PC-3 (cell line): ENCODE measurements around the gene SPANXN2. TPM values are rescaled to one million over a fixed set of nuclear protein-coding genes. Genes with fewer than 3 reads are reported as not detected.
"Not testable (repeated sequence)": the region's sequence is repeated elsewhere in the genome, so short reads cannot be mapped to it uniquely, and the experiment has no call there.

Source experiments
- ATAC-seq: fragments of 200-7000 bp; cut with Tn5 transposase; 2 replicates; pipeline ENCODE4 v1.9.1; 2020; ENCODE audit warnings: mild to moderate bottlenecking, moderate library complexity
- Bru-seq: library from RNA; stranded (reverse); fragments of 400-500 nt; gene quantifications from one replicate; lab custom pipeline; 2021; lab: Mats Ljungman, UMichigan
- BruChase-seq, 2 experiments: library from RNA; stranded (reverse); fragments of 400-500 nt; gene quantifications; one replicate each; lab custom pipeline; 2021; lab: Mats Ljungman, UMichigan
- BruUV-seq: library from RNA; stranded (reverse); fragments of 400-500 nt; replicated peaks from 2 replicates; lab custom pipeline; 2021; lab: Mats Ljungman, UMichigan
- CTCF ChIA-PET: fragments of 300-600 bp; sonication (Branson Sonifier 250); formaldehyde crosslinking; loops from one replicate; lab custom pipeline; 2022; ENCODE audit warnings: antibody characterized with exemption; lab: Charles Lee
- POLR2A ChIA-PET: fragments of 300-600 bp; sonication (Branson Sonifier 250); formaldehyde crosslinking; loops from one replicate; lab custom pipeline; 2022; ENCODE audit warnings: antibody characterized with exemption; ENCODE audit not compliant: unreplicated experiment; lab: Charles Lee
- DNase-seq: peaks from one replicate; pipeline ENCODE4 v3.0.0-alpha.2; 2015
- H2AFZ ChIP-seq: fragments of 300-600 bp; sonication (generic); 2 replicates; pipeline ENCODE4 v1.6.0; 2016; ENCODE audit warnings: antibody characterized with exemption, low read length
- H3F3A ChIP-seq: fragments of 300-600 bp; sonication (generic); one replicate; pipeline ENCODE4 v1.6.0; 2017; ENCODE audit warnings: antibody characterized with exemption, low read length, control low read depth, mild to moderate bottlenecking; ENCODE audit not compliant: unreplicated experiment
- H3K27ac ChIP-seq: fragments of 300-600 bp; sonication (generic); 2 replicates; pipeline ENCODE4 v1.5.1; 2016; ENCODE audit warnings: mild to moderate bottlenecking, low read length
- H3K27me3 ChIP-seq: fragments of 300-600 bp; sonication (generic); 2 replicates; pipeline ENCODE4 v1.6.1; 2016; ENCODE audit warnings: low read length, mixed read lengths
- H3K36me3 ChIP-seq: fragments of 300-600 bp; sonication (generic); 2 replicates; pipeline ENCODE4 v1.6.1; 2016; ENCODE audit warnings: low read depth, mixed run types, low read length, mixed read lengths
- H3K4me1 ChIP-seq: fragments of 300-600 bp; sonication (generic); 2 replicates; pipeline ENCODE4 v1.5.1; 2016; ENCODE audit warnings: low read length; ENCODE audit not compliant: insufficient read depth
- H3K4me2 ChIP-seq: fragments of 300-600 bp; sonication (generic); 2 replicates; pipeline ENCODE4 v1.6.0; 2016; ENCODE audit warnings: low read length
- H3K4me3 ChIP-seq: fragments of 300-600 bp; sonication (generic); 2 replicates; pipeline ENCODE4 v1.5.1; 2016; ENCODE audit warnings: mild to moderate bottlenecking, low read length, mixed read lengths
- H3K79me2 ChIP-seq: fragments of 300-600 bp; sonication (generic); 2 replicates; pipeline ENCODE4 v1.6.1; 2017; ENCODE audit warnings: low read length, mixed read lengths
- H3K9ac ChIP-seq: fragments of 300-600 bp; sonication (generic); 2 replicates; pipeline ENCODE4 v1.6.0; 2016; ENCODE audit warnings: mild to moderate bottlenecking, low read length
- H3K9me2 ChIP-seq: fragments of 300-600 bp; sonication (generic); replicated peaks from 2 replicates; pipeline ENCODE4 v1.6.1; 2016; ENCODE audit warnings: mixed run types, low read length, mixed read lengths
- H3K9me3 ChIP-seq: fragments of 300-600 bp; sonication (generic); 2 replicates; pipeline ENCODE4 v1.6.1; 2016; ENCODE audit warnings: low read length, mixed read lengths
- H4K20me1 ChIP-seq: fragments of 300-600 bp; sonication (generic); 2 replicates; pipeline ENCODE4 v1.6.1; 2016; ENCODE audit warnings: low read length, mixed read lengths
- CTCF ChIP-seq: fragments of 300-600 bp; sonication (generic); conservative IDR thresholded peaks from 2 replicates; pipeline ENCODE4 v1.5.1; 2017; ENCODE audit warnings: antibody characterized with exemption, low read depth, mild to moderate bottlenecking, low read length
- EZH2 ChIP-seq: fragments of 300-600 bp; sonication (generic); IDR thresholded peaks from one replicate; pipeline ENCODE4 v1.6.1; 2017; ENCODE audit warnings: antibody characterized with exemption, mild to moderate bottlenecking, low read length; ENCODE audit not compliant: unreplicated experiment
- EZH2phosphoT487 ChIP-seq: fragments of 300-600 bp; sonication (generic); IDR thresholded peaks from 2 replicates; pipeline ENCODE4 v1.6.1; 2018; ENCODE audit warnings: mild to moderate bottlenecking, antibody characterized with exemption, low read length, borderline replicate concordance
- intact Hi-C: fragments of 100-400 bp; cut with micrococcal nuclease; formaldehyde crosslinking; loops from 2 replicates; pipeline ENCODE4 v1.9.0; 2023
- long read RNA-seq: library from polyadenylated mRNA; unstranded; transcript quantifications from one replicate; pipeline ENCODE4 v2.0.0, GENCODE V29; 2021; ENCODE audit not compliant: unreplicated experiment
- total RNA-seq: library from RNA; depleted of rRNA; stranded (reverse); fragments of >200 nt; gene quantifications from 2 replicates; pipeline ENCODE4 v1.2.3, GENCODE V29; 2014; rRNA removed

SPANXN2 gene
- total RNA-seq (not detected in 2 replicates), Bru-seq, nascent RNA (not detected), BruChase-seq, experiment 1, labeled RNA remaining after a 6-hour chase (not detected), BruChase-seq, experiment 2, labeled RNA remaining after a 2-hour chase (percentile 7 among the genes with signal in this experiment)
- long read RNA-seq, partial matches to known transcripts, result 1 of 1 reads
- long read RNA-seq, other reads (novel, unspliced or antisense), result 0 of 1 reads

GRCh38 chrX:143720652-143721051 lies at the start of gene SPANXN2:
Gene SPANXN2, minus strand, starts transcription at chrX:143720752. Its CDS starts 84 bp downstream, at chrX:143720668.
- H3K27ac ChIP-seq, H3K79me2 ChIP-seq, H2AFZ ChIP-seq, H3K27me3 ChIP-seq, H3F3A ChIP-seq, H3K4me2 ChIP-seq, BruUV-seq, POLR2A ChIA-PET, ATAC-seq, H3K4me3 ChIP-seq, H3K9ac ChIP-seq, CTCF ChIA-PET, H3K36me3 ChIP-seq, DNase-seq, H3K9me3 ChIP-seq, H4K20me1 ChIP-seq, H3K9me2 ChIP-seq, H3K4me1 ChIP-seq, intact Hi-C loops: not testable (repeated sequence)

GRCh38 chrX:143768976-143769375 lies 48.4 kb upstream of the SPANXN2 start:
- Histone ChIP-seq H3K36me3 (no peaks in the 10 kb centered on the region), H3K9me2 (no peaks in the 10 kb centered on the region), H3K4me2 (peak overlapping the region; percentile 41), H3K9ac (no peak overlapping the region), H3K4me1 (peaks cover 12% of the 10 kb centered on the region), H3K27ac (no peak overlapping the region), H3K9me3 (no peaks in the 10 kb centered on the region), H3K27me3 (no peaks in the 10 kb centered on the region), H3F3A (no peaks in the 10 kb centered on the region), H2AFZ (no peak overlapping the region), H4K20me1 (no peaks in the 10 kb centered on the region), H3K79me2 (no peaks in the 10 kb centered on the region), H3K4me3 (no peak overlapping the region)
- DNase-seq, result peak; percentile 55
- TF ChIP-seq EZH2 (no peak), CTCF (no peak), EZH2phosphoT487 (no peak)
- ATAC-seq, result 0 out of 2 replicates have a peak, but pooled peaks have one; percentile 15
- ChIA-PET CTCF (no interaction called here), POLR2A (no interaction called here)
- intact Hi-C loops, result no loop called here
- BruUV-seq, result no TSS peak

GRCh38 chrX:143767789-143768188 lies 47.2 kb upstream of the SPANXN2 start:
- POLR2A ChIA-PET, ATAC-seq: not testable (repeated sequence)

More at GRCh38 chrX:143767789-143768188, 47.2 kb upstream of the SPANXN2 start:
- H3K4me1 ChIP-seq, result peaks cover 12% of the 10 kb centered on the region
- H3K9me2 ChIP-seq, H3K27ac ChIP-seq, H3K9me3 ChIP-seq, DNase-seq, H2AFZ ChIP-seq, intact Hi-C loops, H4K20me1 ChIP-seq, CTCF ChIA-PET, H3K27me3 ChIP-seq, H3K79me2 ChIP-seq, H3F3A ChIP-seq, H3K9ac ChIP-seq, BruUV-seq, H3K36me3 ChIP-seq, H3K4me3 ChIP-seq, H3K4me2 ChIP-seq: not testable (repeated sequence)
